ENCODE results near the gene PADI6. TPM values are rescaled to one million over a fixed set of nuclear protein-coding genes. Genes with fewer than 3 reads are reported as not detected.

Gene PADI6
- total RNA-seq: not detected in 2 replicates

GRCh38 chr1:17371896-17372295 is at the start of gene PADI6:
PADI6 (plus strand) TSS chr1:17372196; CDS start chr1:17372246, 50 bp downstream.

GRCh38 chr1:17439250-17440073 is 67.5 kb downstream of the PADI6 start, which contains the start of gene RCC2:
RCC2 (minus strand) TSS chr1:17439677; CDS start chr1:17438514, 1,163 bp downstream.

Other genes starting within 250 kb of the PADI6 start
- not detected in 2 replicates for gene PADI1, start 167.1 kb upstream of the PADI6 start, total RNA-seq
- not detected in 2 replicates for gene PADI3, start 123.1 kb upstream of the PADI6 start, total RNA-seq
- not detected in 2 replicates for gene PADI4, start 64.0 kb upstream of the PADI6 start, total RNA-seq
- 17.7 and 30.6 TPM in 2 replicates for gene RCC2, start 67.5 kb downstream of the PADI6 start, total RNA-seq
- 8.7 TPM in 2 replicates for gene ARHGEF10L, start 167.5 kb downstream of the PADI6 start, total RNA-seq

All from cardiac atrium fibroblast (primary cell).